Measurements from ENCODE around the gene KRT33B. TPM values are rescaled to one million over a fixed set of nuclear protein-coding genes. Genes with fewer than 3 reads are reported as not detected.

The KRT33B gene
- total and polyA plus RNA-seq, 2 of the 4 experiments (the other 2 are of a cell fraction), result 0.18 to 0.22 TPM

Other genes with a start within 250 kb of the KRT33B start
Only the 30 nearest of the 32 such genes appear.
- gene KRTAP4-6, start 229.3 kb downstream of the KRT33B start, total RNA-seq (2012; rRNA removed), result not detected in 2 replicates
- gene KRTAP4-6, start 229.3 kb downstream of the KRT33B start, polyA plus RNA-seq (2012; rRNA removed), result not detected in 2 replicates
- not detected in 2 replicates for gene KRTAP4-5, start 220.0 kb downstream of the KRT33B start, total RNA-seq (2012; rRNA removed)
- gene KRTAP4-5, start 220.0 kb downstream of the KRT33B start, polyA plus RNA-seq (2012; rRNA removed), result not detected in 2 replicates
- not detected in 2 replicates for gene KRTAP4-4, start 209.1 kb downstream of the KRT33B start, total RNA-seq (2012; rRNA removed)
- gene KRTAP4-4, start 209.1 kb downstream of the KRT33B start, polyA plus RNA-seq (2012; rRNA removed), result not detected in 2 replicates
- gene KRTAP4-3, start 201.6 kb downstream of the KRT33B start, total RNA-seq (2012; rRNA removed), result not detected in 2 replicates
- not detected in 2 replicates for gene KRTAP4-3, start 201.6 kb downstream of the KRT33B start, polyA plus RNA-seq (2012; rRNA removed)
- not detected in 2 replicates for gene KRTAP4-2, start 191.6 kb downstream of the KRT33B start, total RNA-seq (2012; rRNA removed)
- gene KRTAP4-2, start 191.6 kb downstream of the KRT33B start, polyA plus RNA-seq (2012; rRNA removed), result not detected in 2 replicates
- gene KRTAP4-1, start 184.9 kb downstream of the KRT33B start, total RNA-seq (2012; rRNA removed), result not detected in 2 replicates
- gene KRTAP4-1, start 184.9 kb downstream of the KRT33B start, polyA plus RNA-seq (2012; rRNA removed), result not detected in 2 replicates
- gene KRTAP9-1, start 179.9 kb downstream of the KRT33B start, total RNA-seq (2012; rRNA removed), result not detected in 2 replicates
- not detected in 2 replicates for gene KRTAP9-1, start 179.9 kb downstream of the KRT33B start, polyA plus RNA-seq (2012; rRNA removed)
- not detected in 2 replicates for gene KRTAP9-2, start 143.2 kb downstream of the KRT33B start, total RNA-seq (2012; rRNA removed)
- not detected in 2 replicates for gene KRTAP9-2, start 143.2 kb downstream of the KRT33B start, polyA plus RNA-seq (2012; rRNA removed)
- gene KRTAP9-3, start 137.4 kb downstream of the KRT33B start, total RNA-seq (2012; rRNA removed), result not detected in 2 replicates
- not detected in 2 replicates for gene KRTAP9-3, start 137.4 kb downstream of the KRT33B start, polyA plus RNA-seq (2012; rRNA removed)
- not detected in 2 replicates for gene KRTAP9-8, start 131.8 kb downstream of the KRT33B start, total RNA-seq (2012; rRNA removed)
- gene KRTAP9-8, start 131.8 kb downstream of the KRT33B start, polyA plus RNA-seq (2012; rRNA removed), result not detected in 2 replicates
- gene KRTAP9-4, start 120.1 kb downstream of the KRT33B start, total RNA-seq (2012; rRNA removed), result not detected in 2 replicates
- not detected in 2 replicates for gene KRTAP9-4, start 120.1 kb downstream of the KRT33B start, polyA plus RNA-seq (2012; rRNA removed)
- not detected in 2 replicates for gene KRTAP9-9, start 114.4 kb downstream of the KRT33B start, total RNA-seq (2012; rRNA removed)
- gene KRTAP9-9, start 114.4 kb downstream of the KRT33B start, polyA plus RNA-seq (2012; rRNA removed), result not detected in 2 replicates
- not detected in 2 replicates for gene KRTAP9-6, start 104.4 kb downstream of the KRT33B start, total RNA-seq (2012; rRNA removed)
- gene KRTAP9-6, start 104.4 kb downstream of the KRT33B start, polyA plus RNA-seq (2012; rRNA removed), result not detected in 2 replicates
- not detected in 2 replicates for gene KRTAP9-7, start 94.1 kb downstream of the KRT33B start, total RNA-seq (2012; rRNA removed)
- not detected in 2 replicates for gene KRTAP9-7, start 94.1 kb downstream of the KRT33B start, polyA plus RNA-seq (2012; rRNA removed)
- gene KRTAP29-1, start 67.0 kb downstream of the KRT33B start, total RNA-seq (2012; rRNA removed), result not detected in 2 replicates
- gene KRTAP29-1, start 67.0 kb downstream of the KRT33B start, polyA plus RNA-seq (2012; rRNA removed), result not detected in 2 replicates
- not detected in 2 replicates for gene KRTAP16-1, start 60.5 kb downstream of the KRT33B start, total RNA-seq (2012; rRNA removed)
- gene KRTAP16-1, start 60.5 kb downstream of the KRT33B start, polyA plus RNA-seq (2012; rRNA removed), result not detected in 2 replicates
- not detected in 2 replicates for gene KRTAP17-1, start 54.1 kb downstream of the KRT33B start, total RNA-seq (2012; rRNA removed)
- gene KRTAP17-1, start 54.1 kb downstream of the KRT33B start, polyA plus RNA-seq (2012; rRNA removed), result not detected in 2 replicates
- not detected in 2 replicates for gene KRT33A, start 19.0 kb downstream of the KRT33B start, total RNA-seq (2012; rRNA removed)
- not detected in 2 replicates for gene KRT33A, start 19.0 kb downstream of the KRT33B start, polyA plus RNA-seq (2012; rRNA removed)
- 3.6 and 3.9 TPM in 2 replicates for gene KRT34, start 12.5 kb upstream of the KRT33B start, total RNA-seq (2012; rRNA removed)
- gene KRT34, start 12.5 kb upstream of the KRT33B start, polyA plus RNA-seq (2012; rRNA removed), result 3.4 and 4.2 TPM in 2 replicates
- not detected in 2 replicates for gene KRT31, start 27.8 kb upstream of the KRT33B start, total RNA-seq (2012; rRNA removed)
- gene KRT31, start 27.8 kb upstream of the KRT33B start, polyA plus RNA-seq (2012; rRNA removed), result 0.05 TPM in 1 of 2 replicates, not detected in the other
- not detected in 2 replicates for gene KRT37, start 54.8 kb upstream of the KRT33B start, total RNA-seq (2012; rRNA removed)
- gene KRT37, start 54.8 kb upstream of the KRT33B start, polyA plus RNA-seq (2012; rRNA removed), result not detected in 2 replicates
- not detected in 2 replicates for gene KRT38, start 71.2 kb upstream of the KRT33B start, total RNA-seq (2012; rRNA removed)
- 0.04 and 0.09 TPM in 2 replicates for gene KRT38, start 71.2 kb upstream of the KRT33B start, polyA plus RNA-seq (2012; rRNA removed)
- gene KRT32, start 97.6 kb upstream of the KRT33B start, total RNA-seq (2012; rRNA removed), result not detected in 2 replicates
- 0.06 and 0.09 TPM in 2 replicates for gene KRT32, start 97.6 kb upstream of the KRT33B start, polyA plus RNA-seq (2012; rRNA removed)
- gene KRT35, start 111.3 kb upstream of the KRT33B start, total RNA-seq (2012; rRNA removed), result not detected in 2 replicates
- gene KRT35, start 111.3 kb upstream of the KRT33B start, polyA plus RNA-seq (2012; rRNA removed), result not detected in 2 replicates
- not detected in 2 replicates for gene KRT36, start 120.1 kb upstream of the KRT33B start, total RNA-seq (2012; rRNA removed)
- not detected in 2 replicates for gene KRT36, start 120.1 kb upstream of the KRT33B start, polyA plus RNA-seq (2012; rRNA removed)
- 0.18 and 0.28 TPM in 2 replicates for gene KRT13, start 135.8 kb upstream of the KRT33B start, total RNA-seq (2012; rRNA removed)
- gene KRT13, start 135.8 kb upstream of the KRT33B start, polyA plus RNA-seq (2012; rRNA removed), result 0.56 and 0.60 TPM in 2 replicates
- gene KRT15, start 149.1 kb upstream of the KRT33B start, total RNA-seq (2012; rRNA removed), result 2.9 and 3.6 TPM in 2 replicates
- 5.3 and 7.6 TPM in 2 replicates for gene KRT15, start 149.1 kb upstream of the KRT33B start, polyA plus RNA-seq (2012; rRNA removed)
- 14.7 and 18.1 TPM in 2 replicates for gene KRT19, start 158.5 kb upstream of the KRT33B start, total RNA-seq (2012; rRNA removed)
- 12.0 and 12.5 TPM in 2 replicates for gene KRT19, start 158.5 kb upstream of the KRT33B start, polyA plus RNA-seq (2012; rRNA removed)
- gene KRT9, start 202.2 kb upstream of the KRT33B start, total RNA-seq (2012; rRNA removed), result not detected in 2 replicates
- gene KRT9, start 202.2 kb upstream of the KRT33B start, polyA plus RNA-seq (2012; rRNA removed), result not detected in 2 replicates
- gene KRT14, start 217.1 kb upstream of the KRT33B start, total RNA-seq (2012; rRNA removed), result not detected in 2 replicates
- gene KRT14, start 217.1 kb upstream of the KRT33B start, polyA plus RNA-seq (2012; rRNA removed), result not detected in 2 replicates

All from IMR-90 (cell line).